Esophagus muscularis mucosa (tissue), 4 donors: ENCODE data around the gene WNT7A.

Experiments used
- CTCF ChIP-seq, 3 experiments: fragments of 200-600 bp in 2 of 3; fragments of 450-650 bp in 1 of 3; sonication (generic) in 2 of 3; IDR thresholded peaks; one replicate each; pipeline ENCODE4 v1.5.1; 2017 to 2019; ENCODE audit warnings: antibody characterized with exemption in 3 of 3, mild to moderate bottlenecking in 2 of 3, moderate library complexity in 1 of 3
- EP300 ChIP-seq: sonication (generic); formaldehyde crosslinking; IDR thresholded peaks from one replicate; pipeline ENCODE4 v1.6.1; 2017; ENCODE audit warnings: antibody characterized with exemption
- POLR2A ChIP-seq: fragments of 450-650 bp; IDR thresholded peaks from one replicate; pipeline ENCODE4 v1.6.1; 2017; ENCODE audit warnings: antibody characterized with exemption, moderate library complexity, mild to moderate bottlenecking, low read depth
- POLR2AphosphoS5 ChIP-seq, 2 donors: sonication (generic); formaldehyde crosslinking; IDR thresholded peaks; one replicate each; pipeline ENCODE4 v1.6.1; 2017; ENCODE audit warnings: antibody characterized with exemption in 2 of 2

GRCh38 chr3:13780432-13781176, 99.3 kb downstream of the WNT7A start:
- TF ChIP-seq CTCF (IDR thresholded peaks at IDR 0.05) (no peak), POLR2AphosphoS5 (IDR thresholded peaks at IDR 0.05) (no peak), POLR2A (no peak), EP300 (no peak)
